DND-41 (cell line): ENCODE data around the gene PHF24.

Source experiments
- CTCF ChIP-seq: IDR thresholded peaks from 2 replicates; pipeline ENCODE4 v1.5.1; 2012; ENCODE audit warnings: borderline replicate concordance, low read length, moderate library complexity, mild to moderate bottlenecking; ENCODE audit not compliant: poor library complexity, severe bottlenecking; ENCODE audit errors: extremely low read depth
- EZH2 ChIP-seq: IDR thresholded peaks from 3 replicates; pipeline ENCODE4 v1.6.1; 2012; ENCODE audit warnings: borderline replicate concordance, low read depth, mild to moderate bottlenecking, moderate library complexity, low read length, inconsistent platforms; ENCODE audit not compliant: severe bottlenecking

GRCh38 chr9:34998266-34998665 is 40.2 kb downstream of the PHF24 start:
- TF ChIP-seq EZH2, result no peak
- TF ChIP-seq CTCF, result no peak
